SKM-1 (cell line): Measurements from ENCODE around the gene SLC8A1.

ENCODE experiments used
- DNase-seq: peaks from one replicate; lab custom pipeline; 2025; ENCODE audit not compliant: unreplicated experiment; lab: John Stamatoyannopoulos, UW

The SLC8A1 gene

GRCh38 chr2:40281021-40281940 is 170.6 kb downstream of the SLC8A1 start:
- DNase-seq: no peak

DNA sequence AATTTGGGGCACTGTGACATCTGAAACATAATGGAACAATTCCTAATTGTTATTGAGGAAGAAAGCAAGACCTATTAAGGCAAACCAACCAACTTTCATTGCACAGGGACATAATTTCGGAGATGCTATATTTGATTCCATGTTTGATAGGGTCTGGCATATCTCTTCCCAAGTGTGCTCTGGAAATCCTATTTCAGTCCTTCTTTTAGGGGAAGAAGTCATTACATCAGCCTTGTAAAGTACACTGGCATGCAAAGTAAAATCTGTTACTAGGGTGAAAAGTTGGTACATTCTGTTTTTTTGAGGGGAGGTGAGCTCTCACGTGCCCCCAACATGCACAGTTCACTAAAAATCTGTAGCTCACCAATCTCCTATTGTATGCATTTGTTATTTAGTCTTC is 172.4 kb downstream of the SLC8A1 start:
- DNase-seq: no peak

DNA sequence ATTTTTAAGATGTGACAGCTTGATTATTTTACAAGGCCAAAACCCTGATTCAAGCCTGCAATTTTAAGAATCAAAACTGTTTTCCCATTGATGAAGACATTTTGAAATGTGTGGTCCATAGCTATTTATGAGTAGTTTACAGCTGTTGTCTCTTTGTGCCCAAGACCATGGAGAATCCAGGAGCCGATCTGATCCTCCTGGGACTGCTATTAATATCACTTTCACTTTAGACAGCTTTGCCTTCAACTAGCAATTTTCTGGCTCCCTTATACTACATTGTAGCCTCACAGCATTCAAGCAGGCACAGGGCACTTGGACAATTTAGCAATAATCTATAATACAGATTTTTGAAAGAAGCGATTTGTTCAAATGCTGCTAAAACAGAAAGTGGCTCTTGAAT is 172.9 kb downstream of the SLC8A1 start:
- DNase-seq: no peak

DNA sequence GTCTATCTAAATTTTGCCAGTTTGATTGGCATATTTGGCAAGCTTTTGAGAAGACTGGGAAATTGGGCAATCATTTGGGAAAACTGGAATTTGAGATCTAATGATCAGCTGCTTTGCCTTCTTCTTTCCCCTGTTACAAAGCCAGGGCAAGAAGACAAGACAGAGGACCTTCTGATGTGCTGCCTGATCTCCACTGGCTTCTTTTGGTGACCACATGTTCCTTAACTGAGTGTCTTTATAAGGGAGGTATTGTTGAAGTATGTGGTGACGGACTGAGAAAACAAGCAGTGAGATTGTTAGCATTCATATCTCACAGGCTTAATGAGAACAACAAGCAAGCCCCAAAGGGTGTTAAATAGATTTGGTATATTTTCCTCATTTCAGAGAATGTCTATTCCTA is 175.8 kb downstream of the SLC8A1 start:
- no peak for DNase-seq

GRCh38 chr2:40274270-40274669 is 177.6 kb downstream of the SLC8A1 start:
- no peak for DNase-seq

- no peak for DNase-seq
Measured at GRCh38 chr2:40273734-40274182, 178.1 kb downstream of the SLC8A1 start.

GRCh38 chr2:40271094-40271493 is 180.8 kb downstream of the SLC8A1 start:
- no peak for DNase-seq

GRCh38 chr2:40270372-40270771 is 181.5 kb downstream of the SLC8A1 start:
- no peak for DNase-seq

DNA sequence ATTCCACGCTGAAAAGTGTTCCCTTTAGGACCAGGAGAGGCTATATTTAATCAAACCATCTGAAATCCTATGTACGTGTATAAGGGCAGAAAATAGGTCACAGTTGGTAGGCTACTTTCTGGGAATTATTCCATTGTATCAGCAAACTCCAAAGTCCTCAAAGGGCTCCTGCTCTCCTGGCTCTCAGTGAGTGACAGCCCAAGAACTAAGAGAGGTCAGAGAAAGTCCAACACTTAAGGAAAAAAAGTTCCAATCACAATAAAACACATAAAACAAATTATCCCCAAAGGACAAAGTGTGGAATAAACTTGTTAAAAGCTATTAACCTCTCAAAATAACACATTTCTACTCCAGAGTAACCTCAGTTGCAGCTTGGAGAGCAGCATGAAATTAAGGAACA is 183.3 kb downstream of the SLC8A1 start:
- no peak for DNase-seq

GRCh38 chr2:40266201-40266600 is 185.7 kb downstream of the SLC8A1 start:
- DNase-seq: no peak

DNA sequence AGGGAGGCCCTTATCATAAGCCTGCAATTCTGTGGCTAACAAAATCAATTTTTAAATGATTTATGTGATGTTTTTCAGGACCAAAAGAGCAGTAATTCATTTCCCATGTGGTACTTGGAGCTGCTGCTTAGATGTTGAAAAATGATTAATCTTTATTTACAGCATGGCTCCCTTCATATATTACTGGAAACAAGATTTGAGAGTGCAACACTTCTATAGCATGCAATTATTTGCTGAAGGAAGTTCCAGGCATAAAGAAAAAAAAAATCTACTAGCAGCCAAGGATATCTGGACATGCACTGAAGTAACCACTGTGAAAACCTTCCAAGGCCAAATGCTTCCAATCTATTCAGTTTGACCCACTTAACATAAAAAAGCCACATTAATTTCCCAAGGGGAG is 186.3 kb downstream of the SLC8A1 start:
- DNase-seq: no peak

DNA sequence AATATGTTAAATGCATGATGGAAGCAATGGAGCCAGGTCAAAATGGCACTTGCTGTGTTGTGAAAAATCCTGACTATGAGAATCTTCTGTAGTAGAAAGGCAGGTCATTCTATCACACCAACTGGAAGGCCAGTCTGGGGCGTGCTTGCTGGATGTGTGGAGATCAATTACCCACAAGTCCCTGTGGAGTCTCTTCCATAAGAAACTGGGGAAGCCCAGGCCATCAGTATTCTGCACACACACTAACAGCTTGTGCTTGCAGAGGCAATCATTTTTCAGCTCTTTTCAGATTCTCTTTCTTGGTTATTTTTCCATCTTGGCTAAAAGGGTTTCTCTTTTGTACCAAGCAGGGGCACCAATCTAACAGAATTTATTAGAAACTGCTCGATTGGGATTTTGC is 190.8 kb downstream of the SLC8A1 start:
- no peak for DNase-seq

- no peak for DNase-seq
Measured at GRCh38 chr2:40260437-40260836, 191.5 kb downstream of the SLC8A1 start.

DNA sequence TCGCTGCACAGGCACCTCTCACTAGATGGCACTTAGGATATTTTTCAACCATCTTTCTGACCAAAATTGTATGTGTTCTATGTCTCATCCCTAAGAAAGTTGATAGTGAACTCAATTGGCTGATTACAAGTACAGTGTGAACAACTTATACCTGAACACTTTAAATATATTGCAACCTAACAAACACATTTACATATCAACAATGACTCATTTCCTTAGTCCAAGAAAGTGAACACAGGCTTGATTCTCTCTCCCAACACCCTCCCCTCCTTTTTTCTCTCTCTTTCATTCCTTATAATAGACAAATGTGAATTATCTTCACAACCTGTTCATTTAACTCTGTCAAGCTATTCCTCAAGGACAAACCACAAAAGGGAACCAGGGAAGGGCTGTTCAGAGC is 192.0 kb downstream of the SLC8A1 start:
- no peak for DNase-seq

DNA sequence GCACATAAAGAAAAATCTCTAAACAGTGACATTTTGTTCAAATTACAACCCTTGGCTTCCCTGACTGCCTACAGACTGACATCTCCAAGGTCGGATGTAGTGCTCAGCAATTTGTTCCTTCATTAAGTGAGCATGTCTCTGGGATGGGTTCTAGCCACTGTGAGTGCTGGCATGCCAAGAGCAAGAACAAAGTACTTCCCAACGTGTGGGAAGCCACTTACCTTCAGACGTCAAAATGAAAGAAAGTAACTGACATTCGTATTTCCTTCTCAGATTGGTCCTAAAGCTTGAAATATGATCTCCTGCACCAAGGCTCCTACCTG is 193.8 kb downstream of the SLC8A1 start:
- DNase-seq: no peak

GRCh38 chr2:40257340-40258134 is 194.4 kb downstream of the SLC8A1 start:
- DNase-seq: no peak

- DNase-seq: no peak
Measured at GRCh38 chr2:40256649-40257048, 195.2 kb downstream of the SLC8A1 start.

GRCh38 chr2:40256008-40256407 is 195.9 kb downstream of the SLC8A1 start:
- DNase-seq: no peak

DNA sequence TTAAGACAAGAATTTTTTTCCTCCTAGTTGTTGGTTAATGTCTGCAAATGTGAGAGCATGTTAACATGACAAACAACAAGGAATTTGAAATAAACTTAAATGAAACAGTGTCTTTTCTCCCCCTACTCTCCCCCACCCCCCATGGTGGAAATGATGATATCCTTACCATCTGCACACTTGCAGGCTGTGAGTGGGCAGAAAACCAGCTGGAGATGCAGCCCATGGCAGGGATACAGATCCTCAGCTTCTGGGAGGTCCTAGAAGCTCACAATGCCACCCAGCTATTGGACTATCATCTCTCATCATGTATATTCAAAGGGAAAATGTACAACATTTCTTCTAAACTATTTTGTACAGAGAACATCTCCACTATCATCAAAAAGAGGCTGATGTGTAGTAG is 196.8 kb downstream of the SLC8A1 start:
- DNase-seq: no peak

GRCh38 chr2:40254611-40255010 is 197.3 kb downstream of the SLC8A1 start:
- DNase-seq: no peak

GRCh38 chr2:40251137-40251536 is 200.8 kb downstream of the SLC8A1 start:
- DNase-seq: no peak

DNA sequence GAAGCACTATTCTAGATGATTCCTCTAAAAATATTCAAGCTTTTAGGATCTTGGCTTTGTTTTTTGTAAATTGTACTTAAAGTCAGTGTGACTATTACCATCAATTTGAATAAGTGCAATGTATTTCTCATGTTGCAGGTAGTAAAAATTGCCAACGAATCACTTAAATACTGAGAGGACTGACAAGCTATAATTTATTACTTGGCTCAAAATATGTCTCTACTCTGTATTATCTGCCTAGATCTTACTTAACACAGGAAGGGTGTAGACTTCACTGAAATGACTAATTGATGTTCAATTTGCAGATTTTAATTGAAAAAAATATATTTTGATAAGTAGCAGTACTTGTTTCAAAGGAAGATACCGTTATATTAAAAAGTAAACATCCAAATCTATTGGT is 202.3 kb downstream of the SLC8A1 start:
- DNase-seq: no peak
